ENCODE measurements around the gene PTPRD.

Gene PTPRD

DNA sequence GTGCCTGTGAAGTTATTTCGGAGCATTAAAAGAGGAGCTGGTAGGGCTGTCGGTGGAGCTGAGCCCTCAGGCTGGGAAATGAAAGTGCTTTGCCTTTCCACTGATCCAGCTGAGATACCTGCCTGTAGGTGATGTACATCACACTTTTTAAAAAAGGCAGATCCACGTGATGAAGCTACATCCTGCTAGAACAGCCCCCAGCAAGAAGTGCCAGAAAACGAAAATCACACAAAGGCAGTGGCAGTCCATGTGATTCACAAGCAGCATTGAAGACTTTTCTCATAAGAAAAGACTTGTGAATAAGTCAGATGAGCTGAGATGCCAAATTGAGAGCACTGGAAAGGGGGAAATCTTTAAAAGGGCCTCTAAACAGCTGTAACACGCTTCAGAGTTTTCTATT lies 765.1 kb downstream of the PTPRD start:
- TF ChIP-seq, protein P1, sequence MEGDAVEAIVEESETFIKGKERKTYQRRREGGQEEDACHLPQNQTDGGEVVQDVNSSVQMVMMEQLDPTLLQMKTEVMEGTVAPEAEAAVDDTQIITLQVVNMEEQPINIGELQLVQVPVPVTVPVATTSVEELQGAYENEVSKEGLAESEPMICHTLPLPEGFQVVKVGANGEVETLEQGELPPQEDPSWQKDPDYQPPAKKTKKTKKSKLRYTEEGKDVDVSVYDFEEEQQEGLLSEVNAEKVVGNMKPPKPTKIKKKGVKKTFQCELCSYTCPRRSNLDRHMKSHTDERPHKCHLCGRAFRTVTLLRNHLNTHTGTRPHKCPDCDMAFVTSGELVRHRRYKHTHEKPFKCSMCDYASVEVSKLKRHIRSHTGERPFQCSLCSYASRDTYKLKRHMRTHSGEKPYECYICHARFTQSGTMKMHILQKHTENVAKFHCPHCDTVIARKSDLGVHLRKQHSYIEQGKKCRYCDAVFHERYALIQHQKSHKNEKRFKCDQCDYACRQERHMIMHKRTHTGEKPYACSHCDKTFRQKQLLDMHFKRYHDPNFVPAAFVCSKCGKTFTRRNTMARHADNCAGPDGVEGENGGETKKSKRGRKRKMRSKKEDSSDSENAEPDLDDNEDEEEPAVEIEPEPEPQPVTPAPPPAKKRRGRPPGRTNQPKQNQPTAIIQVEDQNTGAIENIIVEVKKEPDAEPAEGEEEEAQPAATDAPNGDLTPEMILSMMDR (IDR thresholded peaks at IDR 0.05; ENCODE audit: low read depth, low read length, missing control alignments) = no peak
- H3K4me3 ChIP-seq (replicated peaks; ENCODE audit: low read depth, low read length) = no peak overlapping the region
- DNase-seq (ENCODE audit: extremely low read depth, low read depth) = no peak

DNA sequence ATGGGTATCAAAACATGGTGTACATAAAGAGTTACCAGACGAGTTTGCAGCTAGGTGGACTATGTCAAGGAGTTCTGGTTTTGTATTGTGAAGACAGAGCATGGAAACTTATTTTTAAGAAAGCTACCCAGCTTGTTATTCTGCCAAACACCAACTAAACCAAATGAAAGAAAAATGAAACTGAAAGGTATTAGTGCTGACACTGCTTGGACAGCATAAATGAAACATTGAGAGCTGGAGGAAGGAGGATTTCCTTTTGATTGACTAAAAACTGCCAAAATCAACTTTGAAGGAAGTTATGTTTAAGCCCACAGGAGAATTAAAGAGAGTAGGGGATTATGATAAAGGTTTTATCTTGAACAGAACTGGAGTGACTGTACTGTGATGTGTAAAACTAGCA lies 766.2 kb downstream of the PTPRD start:
- TF ChIP-seq, protein P1 (IDR thresholded peaks at IDR 0.05; ENCODE audit: low read depth, low read length, missing control alignments) = no peak
- no peak for DNase-seq (ENCODE audit: extremely low read depth, low read depth)
- H3K4me3 ChIP-seq (replicated peaks; ENCODE audit: low read depth, low read length) = no peak overlapping the region

DNA sequence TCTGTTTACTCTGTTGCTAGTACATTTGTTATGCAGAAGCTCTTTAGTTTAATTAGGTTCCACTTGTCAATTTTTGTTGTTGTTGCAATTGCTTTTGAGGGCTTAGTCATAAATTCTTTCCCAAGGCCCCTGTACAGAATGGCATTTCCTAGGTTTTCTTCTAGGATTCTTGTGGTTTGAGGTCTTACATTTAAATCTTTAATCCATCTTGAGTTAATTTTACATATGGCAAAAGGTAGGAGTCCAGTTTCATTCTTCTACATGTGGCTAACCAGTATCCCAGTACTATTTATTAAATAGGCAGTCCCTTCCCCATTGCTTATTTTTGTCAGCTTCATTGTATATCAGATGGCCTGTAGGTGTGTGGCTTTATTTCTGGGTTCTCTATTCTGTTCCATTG lies 792.4 kb downstream of the PTPRD start:
- TF ChIP-seq, protein P1 (IDR thresholded peaks at IDR 0.05; ENCODE audit: low read depth, low read length, missing control alignments) = no peak
- no peak for DNase-seq (ENCODE audit: extremely low read depth, low read depth)
- no peak overlapping the region for H3K4me3 ChIP-seq (replicated peaks; ENCODE audit: low read depth, low read length)

DNA sequence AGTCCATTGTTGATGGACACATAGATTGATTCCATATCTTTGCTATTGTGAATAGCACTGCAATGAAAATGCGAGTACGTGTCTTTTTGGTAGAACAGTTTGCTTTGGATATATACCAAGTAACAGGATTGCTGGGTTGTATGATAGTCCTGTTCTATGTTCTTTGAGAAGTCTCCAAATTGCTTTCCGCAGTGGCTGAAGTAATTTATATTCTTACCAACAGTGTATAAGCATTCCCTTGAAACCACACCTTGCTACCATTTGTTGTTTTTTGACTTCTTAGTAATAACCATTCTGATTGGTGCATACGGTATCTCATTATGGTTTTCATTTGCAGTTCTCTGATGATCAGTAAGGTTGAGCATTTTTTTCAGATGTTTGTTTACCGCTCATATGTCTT lies 792.9 kb downstream of the PTPRD start:
- TF ChIP-seq, protein P1 (IDR thresholded peaks at IDR 0.05; ENCODE audit: low read depth, low read length, missing control alignments) = no peak
- no peak overlapping the region for H3K4me3 ChIP-seq (replicated peaks; ENCODE audit: low read depth, low read length)
- DNase-seq (ENCODE audit: extremely low read depth, low read depth) = no peak

DNA sequence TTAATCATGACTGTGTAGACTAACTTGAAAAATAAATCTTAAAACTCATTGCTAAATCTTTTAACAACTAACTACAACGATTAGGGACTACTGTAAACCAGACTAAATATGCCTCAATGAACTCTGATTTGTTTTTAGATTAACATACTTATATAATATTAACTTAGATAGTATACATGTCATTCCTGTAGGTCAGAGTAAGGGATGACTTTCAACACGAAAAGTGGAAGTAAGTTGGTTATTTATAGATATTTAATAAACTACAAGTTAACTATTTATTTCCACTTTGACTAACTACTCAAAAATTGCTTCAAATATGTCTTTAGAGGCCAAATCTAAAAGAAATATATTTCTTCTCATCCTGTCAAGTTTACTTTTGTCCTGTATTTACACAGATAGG lies 795.6 kb downstream of the PTPRD start:
- H3K4me3 ChIP-seq (replicated peaks; ENCODE audit: low read depth, low read length) = no peak overlapping the region
- DNase-seq (ENCODE audit: extremely low read depth, low read depth) = no peak
- TF ChIP-seq, protein P1 (IDR thresholded peaks at IDR 0.05; ENCODE audit: low read depth, low read length, missing control alignments) = no peak

DNA sequence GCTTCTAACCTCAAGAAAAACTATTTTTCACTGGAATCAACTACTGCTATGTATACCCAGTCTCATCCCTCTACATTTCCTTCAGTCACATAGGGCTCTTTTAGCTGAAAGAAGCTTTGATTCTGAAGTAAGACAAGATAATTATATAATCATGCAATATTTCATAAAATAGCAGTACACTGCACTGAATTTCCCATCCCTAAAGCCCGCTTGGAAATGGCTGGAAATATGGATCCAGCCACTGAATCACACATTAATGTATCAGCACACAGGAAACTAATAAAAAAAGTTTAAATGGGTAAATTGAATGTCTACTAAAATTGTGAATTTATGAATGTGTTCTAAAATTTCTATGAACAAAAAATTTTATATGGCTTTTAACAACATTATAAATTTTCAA lies 808.7 kb downstream of the PTPRD start:
- DNase-seq (ENCODE audit: extremely low read depth, low read depth) = no peak
- TF ChIP-seq, protein P1 (IDR thresholded peaks at IDR 0.05; ENCODE audit: low read depth, low read length, missing control alignments) = no peak
- H3K4me3 ChIP-seq (replicated peaks; ENCODE audit: low read depth, low read length) = no peak overlapping the region

DNA sequence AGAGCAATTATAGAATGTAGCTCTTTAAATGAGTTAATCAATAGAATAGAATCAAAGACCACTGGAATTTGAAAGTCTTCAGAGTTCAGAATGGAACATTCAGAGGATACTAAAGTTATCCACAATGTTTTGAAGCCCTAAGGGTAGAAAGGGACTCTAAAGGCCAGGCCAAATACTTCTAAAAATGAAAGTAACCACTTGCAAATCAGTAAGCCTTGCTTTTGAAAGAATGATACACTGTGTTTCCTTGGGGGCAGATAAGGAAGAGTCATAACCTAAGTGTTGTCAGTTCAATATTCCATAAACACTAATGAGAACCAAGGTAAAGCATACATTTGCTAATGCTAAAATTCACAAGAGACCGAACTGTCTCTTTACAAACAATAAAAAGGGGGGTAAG lies 813.5 kb downstream of the PTPRD start:
- no peak overlapping the region for H3K4me3 ChIP-seq (replicated peaks; ENCODE audit: low read depth, low read length)
- TF ChIP-seq, protein P1 (IDR thresholded peaks at IDR 0.05; ENCODE audit: low read depth, low read length, missing control alignments) = no peak
- no peak for DNase-seq (ENCODE audit: extremely low read depth, low read depth)
